Central memory CD4-positive, alpha-beta T cell (primary cell): ENCODE results near the gene SLC7A9.
"Not testable (repeated sequence)": the region's sequence is repeated elsewhere in the genome, so short reads cannot be mapped to it uniquely, and the experiment has no call there.

Experiments used
- DNase-seq: peaks from one replicate; pipeline ENCODE4 v3.0.0; 2022

The SLC7A9 gene

DNA sequence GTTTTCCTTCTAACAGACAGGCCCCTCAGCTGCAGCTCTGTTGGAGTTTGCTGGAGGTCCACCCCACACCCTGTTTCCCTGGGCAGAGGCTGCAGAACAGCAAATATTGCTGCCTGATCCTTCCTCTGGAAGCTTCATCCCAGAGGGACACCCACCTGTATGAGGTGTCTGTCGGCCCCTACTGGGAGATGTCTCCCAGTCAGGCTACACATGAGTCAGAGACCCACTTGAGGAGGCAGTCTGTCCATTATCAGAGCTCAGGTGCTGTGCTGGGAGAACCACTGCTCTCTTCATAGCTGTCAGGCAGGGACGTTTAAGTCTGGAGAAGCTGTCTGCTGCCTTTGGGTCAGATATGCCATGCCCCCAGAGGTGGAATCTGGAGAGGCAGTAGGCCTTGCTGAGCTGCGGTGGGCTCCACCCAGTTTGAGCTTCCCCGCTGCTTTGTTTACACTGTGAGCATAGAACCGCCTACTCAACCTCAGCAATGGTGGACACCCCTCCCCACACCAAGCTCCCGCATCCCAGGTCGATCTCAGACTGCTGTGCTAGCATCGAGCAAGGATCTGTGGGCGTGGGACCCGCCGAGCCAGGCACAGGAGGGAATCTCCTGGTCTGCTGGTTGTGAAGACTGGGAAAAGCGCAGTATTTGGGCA is 82.3 kb downstream of the SLC7A9 start:
- not testable (repeated sequence) for DNase-seq

DNA sequence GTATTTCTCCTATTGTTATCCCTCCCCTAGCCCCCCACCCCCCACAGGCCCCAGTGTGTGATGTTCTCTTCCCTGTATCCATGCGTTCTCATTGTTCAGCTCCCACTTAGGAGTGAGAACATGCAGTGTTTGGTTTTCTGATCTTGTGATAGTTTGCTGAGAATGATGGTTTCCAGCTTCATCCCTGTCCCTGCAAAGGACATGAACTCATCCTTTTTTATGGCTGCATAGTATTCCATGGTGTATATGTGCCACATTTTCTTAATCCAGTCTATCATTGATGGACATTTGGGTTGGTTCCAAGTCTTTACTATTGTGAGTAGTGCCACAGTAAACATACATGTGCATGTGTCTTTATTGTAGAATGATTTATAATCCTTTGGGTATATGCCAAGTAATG is 87.5 kb downstream of the SLC7A9 start:
- not testable (repeated sequence) for DNase-seq

DNA sequence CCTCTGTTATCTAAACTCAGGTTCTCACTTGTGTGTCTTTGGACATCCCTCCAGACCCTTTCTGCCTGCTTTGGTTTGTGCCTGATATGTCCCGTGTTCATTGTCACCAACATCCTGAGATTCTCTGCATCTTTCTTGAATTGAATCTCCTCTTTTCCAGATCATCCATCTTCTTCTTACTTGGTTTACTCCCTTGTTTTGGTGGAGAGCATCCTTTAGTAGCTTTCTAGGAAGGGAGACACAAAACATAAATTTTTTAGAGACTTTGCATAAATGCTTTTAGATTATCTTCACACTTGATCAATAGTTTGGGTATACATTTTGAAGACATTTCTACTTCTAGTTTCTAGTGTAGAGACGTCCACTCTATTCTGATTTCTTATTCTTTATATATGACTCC is 88.3 kb downstream of the SLC7A9 start:
- no peak for DNase-seq
